HG03066 (cell line): ENCODE results near the gene RAD51B.
A peak's percentile ranks its signal among the peaks of the same experiment; 100 is the strongest.

Experiments
- ATAC-seq: cut with Tn5 transposase; IDR thresholded peaks from one replicate; pipeline ENCODE4 v1.9.1; 2021; ENCODE audit warnings: low read depth; ENCODE audit not compliant: unreplicated experiment

Gene RAD51B

GRCh38 chr14:68462683-68463082, 643.1 kb downstream of the RAD51B start:
- no peak for ATAC-seq

GRCh38 chr14:68463299-68463698, 643.7 kb downstream of the RAD51B start:
- no peak for ATAC-seq

DNA sequence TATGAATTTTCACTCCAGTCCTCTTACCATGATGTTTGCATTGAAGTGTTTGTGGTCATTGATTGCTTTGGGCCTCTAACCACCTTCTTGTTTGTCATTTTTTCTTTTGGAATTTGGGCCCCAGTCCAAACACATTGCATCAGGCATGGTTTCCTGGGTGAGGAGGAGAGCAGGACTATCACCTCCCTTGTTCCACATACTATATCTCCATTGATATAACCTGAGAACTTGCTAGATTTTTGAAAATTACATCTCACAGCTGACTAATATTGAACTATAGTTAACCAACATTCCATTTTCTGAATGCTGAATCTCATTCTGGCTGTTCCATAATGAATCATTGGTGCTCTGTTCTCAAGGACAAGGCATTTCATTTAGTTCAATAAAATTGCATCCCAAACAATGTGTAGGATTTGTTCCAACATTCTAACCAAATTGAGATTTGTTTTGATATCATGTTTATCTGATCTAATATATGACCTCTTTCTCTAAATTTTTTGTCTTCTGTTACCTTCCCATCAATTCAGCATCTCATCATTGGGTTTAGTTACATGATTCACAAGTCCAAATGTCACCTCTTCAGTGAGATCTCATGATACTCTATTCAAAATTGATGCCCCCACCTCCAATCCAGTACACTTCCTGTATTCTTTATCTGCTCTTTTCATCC, 644.3 kb downstream of the RAD51B start:
- no peak for ATAC-seq

- ATAC-seq, result no peak
These were observed 645.1 kb downstream of the RAD51B start for GRCh38 chr14:68464711-68465110.

DNA sequence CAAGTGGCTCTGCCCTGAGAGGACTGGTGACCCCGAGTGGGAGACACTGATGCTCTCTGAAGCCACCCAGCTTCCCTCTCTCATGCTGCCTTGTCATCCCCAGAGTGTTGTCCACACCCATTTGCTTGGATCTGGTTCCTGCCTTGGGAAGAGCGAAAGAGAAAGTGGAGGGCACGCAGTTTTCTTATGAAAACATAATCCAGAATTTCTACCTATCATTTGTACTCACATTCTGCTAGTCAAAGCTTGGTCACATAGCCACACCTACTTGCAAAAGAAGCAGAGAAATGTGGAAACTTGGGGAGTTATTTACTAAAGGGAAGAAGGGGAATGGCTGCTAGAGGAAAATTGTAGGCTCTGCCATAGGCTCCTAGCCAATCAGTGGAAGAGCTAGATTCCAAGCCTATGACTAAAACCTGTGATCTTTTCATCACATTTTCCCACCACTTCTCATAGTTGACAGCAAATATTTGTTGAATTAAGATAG, 647.0 kb downstream of the RAD51B start:
- ATAC-seq, result no peak

- ATAC-seq, result no peak
These were observed 647.8 kb downstream of the RAD51B start for GRCh38 chr14:68467425-68467824.

GRCh38 chr14:68468437-68469207, 649.0 kb downstream of the RAD51B start:
- no peak for ATAC-seq

DNA sequence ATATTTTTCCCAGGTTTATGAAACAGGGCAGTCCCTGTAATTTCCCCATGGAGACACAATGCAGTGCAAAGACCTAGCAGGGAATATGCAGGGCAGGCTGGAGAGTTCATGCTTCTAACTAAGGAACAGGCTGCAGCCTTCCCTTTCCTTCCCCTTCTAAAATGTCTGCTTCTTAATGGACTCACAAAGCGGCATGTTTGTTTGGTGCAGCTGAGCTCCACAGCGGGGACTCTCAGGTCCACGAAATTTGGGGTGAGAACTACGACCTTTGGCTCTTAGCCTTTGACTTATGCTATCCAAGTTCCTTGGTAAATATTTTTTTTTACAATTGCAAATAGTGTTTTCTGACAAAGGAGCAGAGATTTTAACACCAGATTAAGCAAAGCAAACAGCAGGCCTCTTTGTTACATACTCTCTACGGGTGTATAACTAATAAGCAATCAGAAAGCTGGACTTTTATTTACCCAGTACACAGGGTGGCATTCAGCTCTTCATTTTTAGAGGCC, 649.7 kb downstream of the RAD51B start:
- no peak for ATAC-seq

DNA sequence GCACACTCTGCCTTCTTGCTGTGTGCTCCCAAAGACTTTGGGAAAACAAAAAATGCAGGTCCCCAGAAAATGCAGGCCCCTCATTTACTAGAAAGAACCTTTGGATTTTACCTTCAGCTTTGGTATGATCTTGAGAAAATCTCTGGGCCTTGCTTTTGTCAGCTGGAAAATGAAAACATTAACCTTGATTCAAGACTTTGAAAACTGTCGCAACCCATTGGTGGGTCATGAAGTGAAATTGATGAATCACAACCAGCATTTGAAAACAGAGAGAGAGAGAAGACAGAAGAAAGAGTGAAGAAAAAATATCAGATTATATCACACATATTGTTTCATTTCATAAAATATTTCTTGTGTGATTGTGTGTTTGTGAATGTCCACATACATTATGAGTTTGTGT, 650.8 kb downstream of the RAD51B start:
- ATAC-seq, result no peak

GRCh38 chr14:68471029-68471963, 651.7 kb downstream of the RAD51B start:
- ATAC-seq, result no peak

DNA sequence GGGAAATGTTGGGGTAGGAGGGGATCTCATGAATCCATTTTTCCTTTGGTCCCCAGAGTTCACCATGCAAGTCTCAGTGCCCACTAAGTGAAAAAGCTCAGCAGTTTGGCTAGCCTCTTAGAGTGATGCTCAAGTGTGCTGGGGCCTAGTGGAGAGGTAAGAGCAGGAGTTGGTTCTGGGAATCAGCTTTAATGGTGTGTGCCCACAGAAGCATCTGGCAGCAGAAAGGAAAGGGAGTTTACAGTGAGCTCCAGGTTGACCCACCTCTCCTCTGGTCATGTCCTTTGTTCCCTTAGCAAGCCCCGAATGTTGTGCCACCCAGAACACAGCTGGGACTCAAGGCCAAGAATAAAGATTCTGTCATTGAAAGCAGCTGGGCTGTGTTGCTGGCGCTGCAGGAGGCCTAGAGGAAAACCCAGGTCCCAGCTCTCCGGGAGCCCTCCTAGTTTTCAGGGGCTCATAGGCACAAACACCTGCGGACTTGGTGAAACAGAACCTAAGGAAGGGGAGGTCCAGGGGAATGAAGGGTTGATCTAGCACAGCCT, 652.5 kb downstream of the RAD51B start:
- no peak for ATAC-seq

- ATAC-seq, result no peak
These were observed 653.5 kb downstream of the RAD51B start for GRCh38 chr14:68473069-68473468.

DNA sequence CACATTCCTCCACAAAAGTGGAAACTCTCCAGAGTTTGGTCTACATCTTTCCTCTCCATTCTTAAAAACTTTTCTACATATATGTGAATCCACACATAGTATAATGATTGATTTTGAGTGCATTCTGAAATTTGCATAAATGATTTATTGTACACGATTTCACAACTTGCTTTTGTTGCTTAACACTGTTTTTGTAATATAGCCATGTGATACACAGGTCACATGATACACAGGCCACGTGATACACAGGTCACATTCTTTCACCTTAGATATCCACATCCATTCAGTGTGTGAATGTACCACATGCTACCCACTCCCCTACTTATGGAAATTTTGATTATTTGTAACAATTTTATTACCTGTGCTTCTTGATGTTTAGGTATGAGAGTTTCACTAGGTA, 654.2 kb downstream of the RAD51B start:
- no peak for ATAC-seq

DNA sequence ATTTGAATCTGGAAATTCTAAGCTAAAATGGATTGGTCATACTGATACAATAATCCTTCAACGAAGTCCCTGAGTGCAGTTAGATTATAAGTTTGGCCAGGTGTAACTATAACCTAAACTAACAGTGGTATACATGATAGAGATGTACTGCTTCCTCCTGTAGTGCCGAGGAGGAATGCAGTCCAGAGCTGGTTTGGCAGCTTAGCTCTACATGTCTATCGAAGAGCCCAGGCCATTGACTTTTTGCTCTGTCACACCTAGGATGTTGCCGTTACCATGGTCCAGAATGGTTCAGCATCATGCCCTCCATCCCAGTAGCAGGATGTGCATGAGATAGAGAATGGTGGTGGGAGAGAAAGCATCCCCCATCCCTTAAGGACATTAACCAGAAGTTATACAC, 655.2 kb downstream of the RAD51B start:
- no peak for ATAC-seq

- no peak for ATAC-seq
These were observed 656.2 kb downstream of the RAD51B start for GRCh38 chr14:68475802-68476201.

- ATAC-seq, result peak; percentile 86
These were observed 656.9 kb downstream of the RAD51B start for GRCh38 chr14:68476212-68477109.

DNA sequence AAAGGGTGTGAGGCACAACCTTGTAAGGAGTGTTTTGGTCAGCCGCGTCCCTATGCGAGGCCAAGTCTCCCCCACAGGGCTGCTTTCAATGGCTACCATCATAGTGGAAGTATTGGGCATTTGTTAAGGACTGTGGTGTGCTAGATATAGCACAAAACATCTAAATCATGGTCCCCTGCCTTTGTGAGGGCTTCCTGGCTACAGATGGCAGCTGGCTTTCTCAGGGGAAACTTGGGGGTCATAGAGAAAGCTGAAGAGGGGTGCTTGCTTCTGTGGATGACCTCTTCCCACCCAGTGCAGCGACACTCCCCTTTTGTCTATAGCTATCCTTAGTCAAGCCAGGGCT, 657.5 kb downstream of the RAD51B start:
- ATAC-seq, result no peak

DNA sequence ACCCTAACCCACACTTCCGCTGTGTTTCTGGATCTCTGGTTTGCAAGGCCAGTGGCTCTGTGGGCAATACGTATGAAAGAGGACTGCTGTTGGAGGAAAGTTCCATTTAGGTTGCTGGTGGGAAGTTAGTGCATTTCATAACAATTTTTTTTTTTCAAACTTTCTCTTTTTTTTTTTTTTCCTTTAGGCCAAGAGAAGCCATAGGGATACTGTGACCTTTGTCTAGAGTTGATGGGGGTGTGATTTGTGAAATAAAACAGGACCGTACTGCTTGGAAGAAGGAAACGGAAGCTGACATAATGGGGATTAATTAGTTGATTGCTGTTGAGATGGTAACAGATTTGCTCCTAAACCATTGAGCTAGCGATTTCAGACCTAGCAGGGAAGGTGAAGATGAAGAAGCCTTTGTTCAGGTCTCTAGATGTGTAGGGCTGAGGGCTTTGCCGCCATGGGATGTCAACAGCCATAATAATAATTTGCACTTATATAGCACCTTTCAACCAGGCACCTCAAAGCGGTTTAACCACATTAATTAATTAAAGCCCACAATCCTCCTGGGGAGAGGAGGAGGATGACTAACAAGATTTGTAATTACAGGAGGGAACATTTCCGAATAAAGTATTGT, 658.0 kb downstream of the RAD51B start:
- ATAC-seq, result no peak

DNA sequence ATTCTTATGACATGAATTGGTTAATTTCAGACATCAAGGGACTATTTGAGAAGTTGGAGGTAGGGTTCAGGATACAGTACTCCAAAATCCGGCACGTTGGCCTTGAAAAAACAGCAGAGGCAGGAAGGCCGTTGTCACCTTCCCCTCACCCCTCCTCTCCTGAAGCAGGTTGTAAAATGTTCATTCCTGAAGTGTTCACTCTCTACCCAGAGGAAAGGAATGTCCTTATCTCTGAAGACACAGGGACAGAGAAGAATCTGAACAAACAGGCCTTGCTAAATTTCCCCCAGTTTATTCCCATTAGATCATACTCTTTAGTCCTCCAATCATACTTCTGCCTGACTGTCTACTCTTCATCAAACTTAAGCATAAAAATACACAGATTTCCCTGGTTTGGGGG, 659.7 kb downstream of the RAD51B start:
- ATAC-seq, result no peak
